Thyroid gland (tissue), 4 donors: ENCODE measurements around the gene RAP1GAP. TPM values are rescaled to one million over a fixed set of nuclear protein-coding genes. Genes with fewer than 3 reads are reported as not detected.

Experiments used
- DNase-seq, 2 donors: peaks; one replicate each; pipeline ENCODE4 v3.0.0-alpha.2; 2019
- H3K27ac ChIP-seq, 3 donors: fragments of 200-600 bp; sonication (generic); 1 replicate in 2 of 3; 2 replicates in 1 of 3; pipeline ENCODE4 v1.5.1; 2016 to 2019; ENCODE audit warnings: mild to moderate bottlenecking in 1 of 3, moderate library complexity in 1 of 3
- H3K27me3 ChIP-seq: fragments of 200-600 bp; sonication (generic); one replicate; pipeline ENCODE4 v1.5.1; 2019
- H3K36me3 ChIP-seq, 2 donors: fragments of 200-600 bp; sonication (generic); one replicate each; pipeline ENCODE4 v1.5.1; 2016 to 2019
- H3K4me1 ChIP-seq, 2 donors: fragments of 200-600 bp; sonication (generic); one replicate each; pipeline ENCODE4 v1.5.1; 2017 to 2019
- H3K4me3 ChIP-seq, 3 donors: fragments of 200-600 bp; sonication (generic); replicated peaks in 1 of 3; 1 replicate in 2 of 3; 2 replicates in 1 of 3; pipeline ENCODE4 v1.5.1; 2016; ENCODE audit warnings: mild to moderate bottlenecking in 1 of 3
- H3K9me3 ChIP-seq: fragments of 200-600 bp; sonication (generic); one replicate; pipeline ENCODE4 v1.5.1; 2017
- POLR2A ChIP-seq, 2 donors: fragments of 450-650 bp; IDR thresholded peaks; one replicate each; pipeline ENCODE4 v1.6.1; 2017; ENCODE audit warnings: antibody characterized with exemption in 2 of 2, mild to moderate bottlenecking in 2 of 2, moderate library complexity in 1 of 2
- whole genome bisulfite sequencing, 2 donors: methylation state at CpG; one replicate each; pipeline ENCODE4 v1.1.5; 2017; 5-methylcytosine and 5-hydroxymethylcytosine counted together
- intact Hi-C: fragments of 100-400 bp; cut with DNase I; formaldehyde crosslinking; loops from one replicate; pipeline ENCODE4 v1.15.1; 2023
- total RNA-seq, 4 donors: library from RNA; depleted of rRNA; stranded (reverse); fragments of >200 nt; gene quantifications; one replicate each; pipeline ENCODE4 v1.2.3, GENCODE V29; 2016
- TF ChIP-seq, protein P1 (sequence below), 6 experiments: fragments of 200-600 bp in 3 of 6; fragments of 450-650 bp in 3 of 6; sonication (generic) in 3 of 6; IDR thresholded peaks; one replicate each; pipeline ENCODE4 v1.5.1; 2016 to 2019; ENCODE audit warnings: antibody characterized with exemption in 6 of 6, mild to moderate bottlenecking in 2 of 6, inconsistent platforms in 1 of 6, moderate library complexity in 1 of 6

Gene RAP1GAP
- total RNA-seq, 4 donors from 2014 or later: 256 to 588 (median 506) TPM

DNA sequence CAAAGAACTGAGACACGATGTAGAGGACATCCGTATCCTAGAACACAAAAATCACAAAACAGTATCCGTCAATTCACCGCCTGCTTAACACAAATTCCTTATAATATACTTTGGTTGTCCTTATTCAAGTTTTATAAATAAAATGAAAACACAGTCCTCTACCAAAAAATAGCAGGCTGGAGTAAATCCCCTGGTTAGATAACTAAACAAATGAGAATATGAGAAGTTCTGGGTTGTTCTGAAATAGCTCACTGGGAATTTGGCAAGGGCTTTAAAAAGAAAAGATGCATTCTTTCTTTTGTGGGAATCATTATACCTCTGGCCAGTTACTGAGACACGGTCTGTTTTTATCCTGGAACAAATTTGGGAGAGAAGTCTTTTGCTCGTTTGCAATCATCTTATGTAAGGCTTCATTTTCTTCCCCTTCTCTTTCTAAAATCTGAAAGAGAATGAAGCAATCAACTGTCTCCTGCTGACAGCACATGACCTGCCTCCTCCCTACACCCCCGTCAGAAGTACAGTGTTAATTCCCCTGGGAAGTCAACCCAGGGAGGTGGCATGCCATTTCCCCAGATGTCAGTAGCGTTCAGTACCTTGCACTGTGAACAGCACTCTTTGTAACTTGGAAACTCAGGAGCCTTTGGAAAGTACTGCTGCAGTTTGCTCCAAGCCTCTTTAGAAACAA lies 37.1 kb upstream of the RAP1GAP start:
- Histone ChIP-seq H3K36me3 (peaks cover 15 to 18% of the 10 kb centered on the region in 2 donors), H3K4me3 (no peak overlapping the region), H3K9me3 (no peaks in the 10 kb centered on the region), H3K27ac (no peak overlapping the region), H3K4me1 (no peaks in the 10 kb centered on the region), H3K27me3 (no peaks in the 10 kb centered on the region)
- intact Hi-C loops: no loop called here
- no peak for DNase-seq
- 82 to 84% methylated on average over 8 of the region's 8 CpGs for WGBS, 2 donors
- TF ChIP-seq, protein P1, sequence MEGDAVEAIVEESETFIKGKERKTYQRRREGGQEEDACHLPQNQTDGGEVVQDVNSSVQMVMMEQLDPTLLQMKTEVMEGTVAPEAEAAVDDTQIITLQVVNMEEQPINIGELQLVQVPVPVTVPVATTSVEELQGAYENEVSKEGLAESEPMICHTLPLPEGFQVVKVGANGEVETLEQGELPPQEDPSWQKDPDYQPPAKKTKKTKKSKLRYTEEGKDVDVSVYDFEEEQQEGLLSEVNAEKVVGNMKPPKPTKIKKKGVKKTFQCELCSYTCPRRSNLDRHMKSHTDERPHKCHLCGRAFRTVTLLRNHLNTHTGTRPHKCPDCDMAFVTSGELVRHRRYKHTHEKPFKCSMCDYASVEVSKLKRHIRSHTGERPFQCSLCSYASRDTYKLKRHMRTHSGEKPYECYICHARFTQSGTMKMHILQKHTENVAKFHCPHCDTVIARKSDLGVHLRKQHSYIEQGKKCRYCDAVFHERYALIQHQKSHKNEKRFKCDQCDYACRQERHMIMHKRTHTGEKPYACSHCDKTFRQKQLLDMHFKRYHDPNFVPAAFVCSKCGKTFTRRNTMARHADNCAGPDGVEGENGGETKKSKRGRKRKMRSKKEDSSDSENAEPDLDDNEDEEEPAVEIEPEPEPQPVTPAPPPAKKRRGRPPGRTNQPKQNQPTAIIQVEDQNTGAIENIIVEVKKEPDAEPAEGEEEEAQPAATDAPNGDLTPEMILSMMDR (IDR thresholded peaks at IDR 0.05): no peak
- TF ChIP-seq POLR2A (IDR thresholded peaks at IDR 0.05): no peak

DNA sequence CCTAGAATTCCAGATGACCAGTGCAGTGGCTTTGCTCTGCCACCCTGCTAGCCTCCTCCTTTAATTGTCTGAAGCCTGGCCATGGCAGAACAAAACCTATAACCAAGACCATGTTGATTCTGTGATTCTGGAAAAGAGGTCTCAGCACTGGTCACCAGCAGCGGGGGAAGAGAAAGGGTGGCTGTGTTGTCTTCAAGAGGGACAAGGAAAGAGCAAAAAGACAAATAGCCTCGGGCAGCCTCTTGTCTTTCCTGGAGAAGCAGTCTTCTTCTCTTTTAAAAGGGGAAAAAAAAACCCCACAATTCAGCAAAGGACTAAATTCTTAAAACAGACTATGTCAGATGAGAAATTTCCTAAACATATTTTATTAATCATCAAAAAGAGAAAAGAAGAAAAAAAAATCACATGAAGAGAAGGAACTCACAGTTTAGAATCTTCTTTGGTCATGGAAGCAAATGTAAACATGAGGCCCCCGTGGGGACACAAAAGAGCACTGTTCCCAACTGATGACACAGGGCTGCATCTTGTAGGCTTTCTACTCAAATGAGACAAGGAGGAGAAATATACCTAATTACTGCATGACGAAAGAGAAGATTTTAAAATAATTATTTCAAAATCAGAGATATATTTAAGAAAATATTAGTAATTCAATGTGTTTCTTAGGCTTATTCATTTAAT lies 36.3 kb upstream of the RAP1GAP start:
- 67 to 76% methylated on average over 4 of the region's 4 CpGs for WGBS, 2 donors
- Histone ChIP-seq H3K4me3 (no peak overlapping the region), H3K36me3 (peaks cover 21 to 26% of the 10 kb centered on the region in 2 donors), H3K27ac (no peak overlapping the region), H3K9me3 (no peaks in the 10 kb centered on the region), H3K4me1 (no peaks in the 10 kb centered on the region), H3K27me3 (no peaks in the 10 kb centered on the region)
- DNase-seq: no peak
- TF ChIP-seq, protein P1 (IDR thresholded peaks at IDR 0.05): no peak
- no peak for TF ChIP-seq POLR2A (IDR thresholded peaks at IDR 0.05)
- intact Hi-C loops: no loop called here

DNA sequence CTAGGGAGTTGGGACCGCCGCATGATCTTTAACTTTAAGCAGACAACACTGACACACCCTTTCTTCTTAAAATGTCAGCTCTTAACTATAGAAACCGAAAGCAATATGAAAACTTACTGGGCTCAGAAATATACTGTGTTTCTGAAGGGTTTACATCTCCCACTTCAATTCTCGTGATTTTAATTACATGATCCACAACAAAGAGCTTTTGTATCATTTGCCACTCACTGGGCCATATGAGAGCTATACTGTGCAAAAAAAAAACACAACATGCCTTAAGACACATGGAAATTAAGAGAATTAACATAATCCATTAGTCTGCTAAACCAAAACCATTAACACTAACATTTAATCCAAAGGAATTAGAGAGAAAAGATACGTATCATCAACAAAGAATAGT lies 35.0 kb upstream of the RAP1GAP start:
- peaks cover 21 to 28% of the 10 kb centered on the region in 2 donors for H3K36me3 ChIP-seq

DNA sequence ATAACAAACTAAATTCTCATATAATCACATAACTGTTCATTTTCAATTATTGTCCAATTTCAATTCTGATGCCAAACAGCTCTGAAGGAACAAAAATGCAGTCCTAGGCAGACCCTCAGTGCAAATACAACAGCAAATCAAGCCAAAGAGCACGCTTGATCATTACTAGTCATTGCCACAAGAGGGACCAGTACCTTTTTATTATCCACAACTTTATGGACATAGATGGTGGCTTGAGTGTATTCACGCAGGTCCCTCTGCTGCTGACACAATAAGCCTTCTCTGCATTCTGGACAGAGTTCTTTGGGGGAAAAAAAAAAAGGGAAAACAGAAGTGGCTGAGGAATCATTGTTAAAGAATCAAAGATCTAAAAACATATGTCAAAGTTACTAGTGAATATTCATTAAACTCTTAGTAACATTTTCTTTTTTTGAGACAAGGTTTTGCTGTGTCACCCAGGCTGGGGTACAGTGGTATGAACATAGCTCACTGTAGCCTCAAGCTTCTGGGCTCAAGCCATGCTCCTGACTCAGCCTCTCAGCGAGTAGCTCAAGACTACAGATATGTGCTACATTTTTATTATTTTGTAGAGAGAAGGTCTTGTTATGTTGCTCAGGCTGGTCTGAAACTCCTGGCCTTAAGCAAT lies 34.3 kb upstream of the RAP1GAP start:
- peaks cover 21 to 28% of the 10 kb centered on the region in 2 donors for H3K36me3 ChIP-seq
- TF ChIP-seq, protein P1 (IDR thresholded peaks at IDR 0.05): peak in 5 of 6 experiments; percentile 21 to 55 (median 48)
- no peak for TF ChIP-seq POLR2A (IDR thresholded peaks at IDR 0.05)
- WGBS, 2 donors: 73 to 84% methylated on average over 3 of the region's 3 CpGs
- no peak overlapping the region for H3K27ac ChIP-seq
- H3K4me3 ChIP-seq: no peak overlapping the region
- no peaks in the 10 kb centered on the region for H3K27me3 ChIP-seq
- H3K4me1 ChIP-seq: no peaks in the 10 kb centered on the region
- no peaks in the 10 kb centered on the region for H3K9me3 ChIP-seq
- DNase-seq: no peak
- intact Hi-C loops: no loop called here

More for the DNA sequence above, 35.0 kb upstream of the RAP1GAP start:
- intact Hi-C loops: no loop called here
- no peak overlapping the region for H3K27ac ChIP-seq
- no peaks in the 10 kb centered on the region for H3K9me3 ChIP-seq
- H3K4me1 ChIP-seq: no peaks in the 10 kb centered on the region
- WGBS, 2 donors: 96 to 97% methylated on average over 5 of the region's 5 CpGs
- no peak for DNase-seq
- H3K27me3 ChIP-seq: no peaks in the 10 kb centered on the region
- TF ChIP-seq, protein P1 (IDR thresholded peaks at IDR 0.05): no peak
- TF ChIP-seq POLR2A (IDR thresholded peaks at IDR 0.05): no peak
- no peak overlapping the region for H3K4me3 ChIP-seq

- Histone ChIP-seq H3K9me3 (no peaks in the 10 kb centered on the region), H3K27ac (no peak overlapping the region), H3K4me3 (no peak overlapping the region), H3K27me3 (no peaks in the 10 kb centered on the region), H3K36me3 (peaks cover 21 to 28% of the 10 kb centered on the region in 2 donors), H3K4me1 (no peaks in the 10 kb centered on the region)
- TF ChIP-seq POLR2A (IDR thresholded peaks at IDR 0.05): no peak
- TF ChIP-seq, protein P1 (IDR thresholded peaks at IDR 0.05): no peak
- no peak for DNase-seq
- intact Hi-C loops: no loop called here
- WGBS, 2 donors: 92 to 95% methylated on average over 4 of the region's 4 CpGs
These were observed 33.6 kb upstream of the RAP1GAP start for GRCh38 chr1:21702780-21703179.
